Thyroid gland (tissue), 4 donors: ENCODE data around the gene PHF3.

Experiments
- POLR2A ChIP-seq, 2 donors: fragments of 450-650 bp; IDR thresholded peaks; one replicate each; pipeline ENCODE4 v1.6.1; 2017; ENCODE audit warnings: antibody characterized with exemption in 2 of 2, mild to moderate bottlenecking in 2 of 2, moderate library complexity in 1 of 2
- TF ChIP-seq, protein P1 (sequence below), 6 experiments: fragments of 200-600 bp in 3 of 6; fragments of 450-650 bp in 3 of 6; sonication (generic) in 3 of 6; IDR thresholded peaks; one replicate each; pipeline ENCODE4 v1.5.1; 2016 to 2019; ENCODE audit warnings: antibody characterized with exemption in 6 of 6, mild to moderate bottlenecking in 2 of 6, inconsistent platforms in 1 of 6, moderate library complexity in 1 of 6

DNA sequence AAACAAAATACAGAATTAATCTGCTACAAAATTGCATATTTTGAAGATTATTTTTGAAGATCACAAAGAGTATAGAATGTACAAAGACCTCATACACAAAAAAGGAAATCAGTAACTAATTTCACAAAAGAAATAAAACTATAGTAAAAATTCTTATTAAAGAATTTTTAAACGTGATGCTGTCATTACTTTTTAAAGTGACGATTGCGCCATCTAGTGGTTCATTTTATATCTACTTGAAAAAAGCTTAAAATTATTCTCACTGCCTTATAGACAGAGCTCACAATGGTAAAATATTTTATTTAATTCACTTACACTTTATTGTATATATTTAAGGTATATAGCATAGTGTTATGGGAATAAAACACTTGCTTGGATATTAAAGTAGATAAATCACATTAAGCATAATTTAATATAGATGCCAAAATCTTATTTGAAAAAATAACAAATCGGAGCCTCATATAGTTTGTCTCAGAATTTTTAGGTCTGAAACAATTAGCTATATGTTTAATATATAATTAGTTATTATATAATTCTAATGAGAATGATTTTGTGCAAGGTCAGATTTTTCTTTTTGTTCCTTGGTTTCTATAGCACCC lies 128.8 kb downstream of the PHF3 start:
- no peak for TF ChIP-seq POLR2A (IDR thresholded peaks at IDR 0.05)
- TF ChIP-seq, protein P1, sequence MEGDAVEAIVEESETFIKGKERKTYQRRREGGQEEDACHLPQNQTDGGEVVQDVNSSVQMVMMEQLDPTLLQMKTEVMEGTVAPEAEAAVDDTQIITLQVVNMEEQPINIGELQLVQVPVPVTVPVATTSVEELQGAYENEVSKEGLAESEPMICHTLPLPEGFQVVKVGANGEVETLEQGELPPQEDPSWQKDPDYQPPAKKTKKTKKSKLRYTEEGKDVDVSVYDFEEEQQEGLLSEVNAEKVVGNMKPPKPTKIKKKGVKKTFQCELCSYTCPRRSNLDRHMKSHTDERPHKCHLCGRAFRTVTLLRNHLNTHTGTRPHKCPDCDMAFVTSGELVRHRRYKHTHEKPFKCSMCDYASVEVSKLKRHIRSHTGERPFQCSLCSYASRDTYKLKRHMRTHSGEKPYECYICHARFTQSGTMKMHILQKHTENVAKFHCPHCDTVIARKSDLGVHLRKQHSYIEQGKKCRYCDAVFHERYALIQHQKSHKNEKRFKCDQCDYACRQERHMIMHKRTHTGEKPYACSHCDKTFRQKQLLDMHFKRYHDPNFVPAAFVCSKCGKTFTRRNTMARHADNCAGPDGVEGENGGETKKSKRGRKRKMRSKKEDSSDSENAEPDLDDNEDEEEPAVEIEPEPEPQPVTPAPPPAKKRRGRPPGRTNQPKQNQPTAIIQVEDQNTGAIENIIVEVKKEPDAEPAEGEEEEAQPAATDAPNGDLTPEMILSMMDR (IDR thresholded peaks at IDR 0.05): peak in 4 of 6 experiments; percentile 49 to 67 (median 60)
